NCI-H1105 (cell line): ENCODE results near the gene OR2S2.
"Not testable (repeated sequence)": the region's sequence is repeated elsewhere in the genome, so short reads cannot be mapped to it uniquely, and the experiment has no call there.

Source experiments
- DNase-seq: peaks from one replicate; lab custom pipeline; 2025; lab: John Stamatoyannopoulos, UW

Gene OR2S2

GRCh38 chr9:35962126-35962906 is 4.4 kb upstream of the OR2S2 start:
- DNase-seq: no peak

- DNase-seq: no peak
Measured at GRCh38 chr9:35960039-35960655, 2.2 kb upstream of the OR2S2 start.

- no peak for DNase-seq
Measured at GRCh38 chr9:35956651-35957050, 1.3 kb downstream of the OR2S2 start.

GRCh38 chr9:35954942-35955546 is 2.9 kb downstream of the OR2S2 start:
- peak; percentile 48 for DNase-seq

- no peak for DNase-seq
Measured at GRCh38 chr9:35952526-35953191, 5.3 kb downstream of the OR2S2 start.

- DNase-seq: no peak
Measured at GRCh38 chr9:35951736-35952135, 6.2 kb downstream of the OR2S2 start.

GRCh38 chr9:35948901-35949318 is 9.0 kb downstream of the OR2S2 start:
- DNase-seq: no peak

- no peak for DNase-seq
Measured at GRCh38 chr9:35948451-35948850, 9.5 kb downstream of the OR2S2 start.

GRCh38 chr9:35945341-35946018 is 12.5 kb downstream of the OR2S2 start:
- peak; percentile 24 for DNase-seq

- no peak for DNase-seq
Measured at GRCh38 chr9:35944841-35945240, 13.1 kb downstream of the OR2S2 start.

- DNase-seq: no peak
Measured at GRCh38 chr9:35944173-35944572, 13.8 kb downstream of the OR2S2 start.

GRCh38 chr9:35942286-35942685 is 15.7 kb downstream of the OR2S2 start:
- DNase-seq: no peak

GRCh38 chr9:35940458-35941407 is 17.2 kb downstream of the OR2S2 start:
- DNase-seq: no peak

- no peak for DNase-seq
Measured at GRCh38 chr9:35939679-35940250, 18.2 kb downstream of the OR2S2 start.

- DNase-seq: no peak
Measured at GRCh38 chr9:35938474-35939356, 19.2 kb downstream of the OR2S2 start.

- no peak for DNase-seq
Measured at GRCh38 chr9:35937227-35937626, 20.7 kb downstream of the OR2S2 start.

- no peak for DNase-seq
Measured at GRCh38 chr9:35935755-35936509, 22.0 kb downstream of the OR2S2 start.

GRCh38 chr9:35935261-35935660 is 22.7 kb downstream of the OR2S2 start:
- DNase-seq: no peak

- DNase-seq: not testable (repeated sequence)
Measured at GRCh38 chr9:35934069-35934468, 23.9 kb downstream of the OR2S2 start.
